CD14-positive monocyte (primary cell): Measurements from ENCODE around the gene FGB. TPM values are rescaled to one million over a fixed set of nuclear protein-coding genes. Genes with fewer than 3 reads are reported as not detected.

ENCODE experiments used
- DNase-seq, 3 donors: peaks; one replicate each; pipeline ENCODE4 v3.0.0-alpha.2; 2011 to 2022
- H2AFZ ChIP-seq: 2 replicates; pipeline ENCODE4 v1.6.0; 2012; ENCODE audit warnings: mild to moderate bottlenecking, low read depth, low read length, inconsistent platforms; ENCODE audit not compliant: insufficient read depth, poor library complexity, severe bottlenecking
- H3K27ac ChIP-seq, 2 donors: 1 replicate in 1 of 2; 2 replicates in 1 of 2; pipeline ENCODE4 v1.5.1; 2012 to 2013; ENCODE audit warnings: low read length in 2 of 2, control low read depth in 1 of 2, inconsistent platforms in 1 of 2, low read depth in 1 of 2, mild to moderate bottlenecking in 1 of 2
- H3K27me3 ChIP-seq, 2 donors: one replicate each; pipeline versions ENCODE4 v1.6.0 to v1.6.1; 2011 to 2013; ENCODE audit warnings: low read length in 2 of 2; ENCODE audit not compliant: control insufficient read depth in 2 of 2, insufficient read depth in 2 of 2
- H3K36me3 ChIP-seq, 2 donors: replicated peaks in 1 of 2; 1 replicate in 1 of 2; 2 replicates in 1 of 2; pipeline versions ENCODE4 v1.5.1 to v1.6.1; 2012 to 2013; ENCODE audit warnings: low read length in 2 of 2, control low read depth in 1 of 2, inconsistent platforms in 1 of 2, mild to moderate bottlenecking in 1 of 2; ENCODE audit not compliant: insufficient read depth in 2 of 2, control insufficient read depth in 1 of 2
- H3K4me1 ChIP-seq, 2 donors: 1 replicate in 1 of 2; 2 replicates in 1 of 2; pipeline versions ENCODE4 v1.5.1 to v1.6.1; 2012 to 2013; ENCODE audit warnings: low read length in 2 of 2, control low read depth in 1 of 2, inconsistent platforms in 1 of 2, mild to moderate bottlenecking in 1 of 2, moderate library complexity in 1 of 2; ENCODE audit not compliant: insufficient read depth in 2 of 2, control insufficient read depth in 1 of 2
- H3K4me2 ChIP-seq: replicated peaks from 2 replicates; pipeline ENCODE3; 2012; ENCODE audit warnings: low read length, moderate library complexity, mild to moderate bottlenecking; ENCODE audit not compliant: poor library complexity, severe bottlenecking; ENCODE audit errors: extremely low read depth
- H3K4me3 ChIP-seq, 3 experiments: fragments of 200-600 bp in 1 of 3; sonication (generic) in 1 of 3; replicated peaks in 1 of 3; 1 replicate in 2 of 3; 2 replicates in 1 of 3; pipeline ENCODE4 v1.5.1; 2011 to 2013; ENCODE audit warnings: low read length in 3 of 3, mild to moderate bottlenecking in 3 of 3, control low read depth in 2 of 3, low read depth in 2 of 3, inconsistent platforms in 1 of 3, moderate library complexity in 1 of 3
- H3K79me2 ChIP-seq: 2 replicates; pipeline ENCODE4 v1.6.0; 2012; ENCODE audit warnings: mild to moderate bottlenecking, control low read depth, inconsistent platforms, low read length, moderate library complexity; ENCODE audit not compliant: insufficient read depth
- H3K9ac ChIP-seq: 2 replicates; pipeline ENCODE4 v1.6.0; 2017; ENCODE audit warnings: low read length, mild to moderate bottlenecking; ENCODE audit not compliant: insufficient read depth, poor library complexity, severe bottlenecking
- H3K9me3 ChIP-seq, 2 donors: replicated peaks in 1 of 2; 1 replicate in 1 of 2; 2 replicates in 1 of 2; pipeline versions ENCODE4 v1.5.1 to v1.6.1; 2012 to 2013; ENCODE audit warnings: low read length in 2 of 2, control low read depth in 1 of 2; ENCODE audit not compliant: control insufficient read depth in 1 of 2, insufficient read depth in 1 of 2
- H4K20me1 ChIP-seq: 2 replicates; pipeline ENCODE4 v1.6.0; 2012; ENCODE audit warnings: mild to moderate bottlenecking, low read length, control low read depth, moderate library complexity; ENCODE audit not compliant: insufficient read depth
- H3K27ac Mint-ChIP-seq, 7 donors: one replicate each; pipeline ENCODE4 v1.8.0; 2020; ENCODE audit warnings: mild to moderate bottlenecking in 7 of 7, mixed read lengths in 7 of 7, moderate library complexity in 6 of 7, inconsistent platforms in 2 of 7
- H3K27me3 Mint-ChIP-seq, 3 donors: one replicate each; pipeline ENCODE4 v1.8.0; 2021 to 2022; ENCODE audit warnings: low read depth in 3 of 3, mild to moderate bottlenecking in 3 of 3, mixed read lengths in 3 of 3, moderate library complexity in 3 of 3, inconsistent platforms in 1 of 3
- H3K36me3 Mint-ChIP-seq, 2 donors: one replicate each; pipeline ENCODE4 v1.8.0; 2020; ENCODE audit warnings: mixed read lengths in 2 of 2, inconsistent platforms in 1 of 2, mild to moderate bottlenecking in 1 of 2
- H3K4me1 Mint-ChIP-seq: one replicate; pipeline ENCODE4 v1.8.0; 2020; ENCODE audit warnings: mild to moderate bottlenecking, mixed read lengths
- H3K4me3 Mint-ChIP-seq, 2 donors: one replicate each; pipeline ENCODE4 v1.8.0; 2020; ENCODE audit warnings: mild to moderate bottlenecking in 2 of 2, mixed read lengths in 2 of 2, moderate library complexity in 1 of 2
- H3K9me3 Mint-ChIP-seq, 7 donors: one replicate each; pipeline ENCODE4 v1.8.0; 2020 to 2022; ENCODE audit warnings: mixed read lengths in 7 of 7, mild to moderate bottlenecking in 6 of 7, moderate library complexity in 6 of 7, inconsistent platforms in 2 of 7
- WGBS: methylation state at CpG from one replicate; pipeline ENCODE4 v1.1.5; 2013; ENCODE audit warnings: missing lambda C conversion rate; ENCODE audit not compliant: insufficient coverage; 5-methylcytosine and 5-hydroxymethylcytosine counted together
- intact Hi-C, 2 donors: fragments of 100-400 bp; cut with micrococcal nuclease; formaldehyde crosslinking; loops; one replicate each; pipeline versions ENCODE4 v1.15.0 to v1.15.1; 2023
- polyA plus RNA-seq, 3 donors: library from polyadenylated mRNA; depleted of rRNA in 1 of 3; unstranded in 2 of 3; stranded (reverse) in 1 of 3; fragments of 300-500 nt in 2 of 3; fragments of >200 nt in 1 of 3; fragmentation: Illumina TruSeq in 2 of 3; gene quantifications; 1 replicate in 2 of 3; 2 replicates in 1 of 3; pipeline ENCODE4 v1.2.3, GENCODE V29; 2012 to 2021
- TF ChIP-seq, protein P1 (sequence below): fragments of 200-600 bp; IDR thresholded peaks from one replicate; pipeline ENCODE4 v1.8.0; 2022; ENCODE audit warnings: antibody characterized with exemption, mild to moderate bottlenecking

FGB gene
- polyA plus RNA-seq, 3 donors, result not detected

DNA sequence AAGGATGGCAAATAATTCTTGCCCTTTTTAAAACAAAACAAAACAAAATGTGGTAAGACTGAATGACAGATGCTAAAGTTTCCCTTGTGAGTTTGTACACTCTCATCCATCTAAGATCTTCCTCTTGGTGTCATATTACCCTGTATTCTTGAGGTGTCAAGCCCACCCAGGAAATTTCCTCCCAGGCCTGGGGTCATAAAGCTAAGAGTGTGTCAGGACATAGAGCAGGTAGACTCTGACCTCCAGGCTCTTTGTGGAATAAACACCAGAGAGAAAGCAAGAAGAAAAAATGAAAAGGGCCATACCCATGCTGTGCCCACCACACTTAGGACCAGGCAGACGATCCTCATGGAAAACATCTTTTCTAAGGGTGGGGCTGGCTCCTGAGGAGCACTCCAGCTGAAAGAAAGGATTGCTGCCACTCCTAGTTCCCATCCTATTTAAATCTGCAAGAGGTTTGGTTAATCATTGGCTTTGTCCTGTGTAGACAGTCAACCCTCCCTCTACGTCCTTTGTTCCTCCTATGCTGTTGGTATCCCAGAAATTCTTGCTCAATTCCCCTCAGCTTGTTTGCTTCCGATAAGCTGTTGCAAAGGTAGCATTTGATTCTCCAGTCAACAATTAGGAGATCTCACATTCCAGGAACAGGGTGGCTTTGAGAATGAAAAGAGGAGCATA, 27.7 kb downstream of the FGB start, which contains the start of gene FGA:
FGA (minus strand) TSS at position 414 of the 678 bp plus-strand sequence; CDS start at position 359, 55 bp downstream.
- no peak within 1 kb of the TSS for H3K27ac ChIP-seq
- WGBS, result no CpG with 5 or more reads among the region's 3 CpGs
- peaks cover 0 to 2% of the 10 kb centered on the region in 2 donors for H3K27me3 ChIP-seq
- Mint-ChIP-seq H3K4me1 (no peaks in the 10 kb centered on the region), H3K4me3 (no peak within 1 kb of the TSS), H3K36me3 (no peaks in the 10 kb centered on the region), H3K27me3 (peaks cover 6 to 10% (median 8%) of the 10 kb centered on the region in 3 donors), H3K9me3 (peaks cover 0 to 1% (median 0%) of the 10 kb centered on the region in 7 donors), H3K27ac (no peak within 1 kb of the TSS)
- H3K4me3 ChIP-seq, result no peak within 1 kb of the TSS
- intact Hi-C loops, result no loop called here
- no peaks in the 10 kb centered on the region for H3K79me2 ChIP-seq
- H2AFZ ChIP-seq, result no peak within 1 kb of the TSS
- H4K20me1 ChIP-seq, result no peaks in the 10 kb centered on the region
- no peak within 1 kb of the TSS for H3K9ac ChIP-seq
- TF ChIP-seq, protein P1, sequence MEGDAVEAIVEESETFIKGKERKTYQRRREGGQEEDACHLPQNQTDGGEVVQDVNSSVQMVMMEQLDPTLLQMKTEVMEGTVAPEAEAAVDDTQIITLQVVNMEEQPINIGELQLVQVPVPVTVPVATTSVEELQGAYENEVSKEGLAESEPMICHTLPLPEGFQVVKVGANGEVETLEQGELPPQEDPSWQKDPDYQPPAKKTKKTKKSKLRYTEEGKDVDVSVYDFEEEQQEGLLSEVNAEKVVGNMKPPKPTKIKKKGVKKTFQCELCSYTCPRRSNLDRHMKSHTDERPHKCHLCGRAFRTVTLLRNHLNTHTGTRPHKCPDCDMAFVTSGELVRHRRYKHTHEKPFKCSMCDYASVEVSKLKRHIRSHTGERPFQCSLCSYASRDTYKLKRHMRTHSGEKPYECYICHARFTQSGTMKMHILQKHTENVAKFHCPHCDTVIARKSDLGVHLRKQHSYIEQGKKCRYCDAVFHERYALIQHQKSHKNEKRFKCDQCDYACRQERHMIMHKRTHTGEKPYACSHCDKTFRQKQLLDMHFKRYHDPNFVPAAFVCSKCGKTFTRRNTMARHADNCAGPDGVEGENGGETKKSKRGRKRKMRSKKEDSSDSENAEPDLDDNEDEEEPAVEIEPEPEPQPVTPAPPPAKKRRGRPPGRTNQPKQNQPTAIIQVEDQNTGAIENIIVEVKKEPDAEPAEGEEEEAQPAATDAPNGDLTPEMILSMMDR, result no peak
- no peak for DNase-seq
- H3K9me3 ChIP-seq, result no peaks in the 10 kb centered on the region
- no peak within 1 kb of the TSS for H3K4me2 ChIP-seq
- H3K4me1 ChIP-seq, result no peaks in the 10 kb centered on the region
- H3K36me3 ChIP-seq, result no peaks in the 10 kb centered on the region

DNA sequence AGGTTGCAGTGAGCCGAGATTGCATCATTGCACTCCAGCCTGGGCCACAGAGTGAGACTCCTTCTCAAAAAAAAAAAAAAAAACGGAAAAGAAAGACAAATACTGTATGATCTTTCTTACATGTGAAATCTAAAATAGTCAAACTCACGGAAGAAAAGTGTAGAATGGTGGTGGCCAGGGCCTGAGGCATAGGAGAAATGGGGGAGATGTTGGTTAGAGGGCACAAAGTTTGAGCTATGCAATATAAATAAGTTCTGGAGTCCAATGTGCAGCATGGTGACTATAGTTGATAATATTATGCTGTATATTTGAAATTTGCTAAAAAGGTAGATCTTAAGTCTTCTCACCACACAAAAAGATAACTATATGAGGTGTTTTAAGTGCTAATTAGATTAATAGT, 29.1 kb downstream of the FGB start:
- Histone ChIP-seq H3K9ac (no peak overlapping the region), H3K9me3 (no peaks in the 10 kb centered on the region), H3K36me3 (no peaks in the 10 kb centered on the region), H3K27ac (no peak overlapping the region), H4K20me1 (no peaks in the 10 kb centered on the region), H3K27me3 (peaks cover 0 to 2% of the 10 kb centered on the region in 2 donors), H3K4me2 (no peak overlapping the region), H3K79me2 (no peaks in the 10 kb centered on the region), H3K4me3 (no peak overlapping the region), H2AFZ (no peak overlapping the region), H3K4me1 (no peaks in the 10 kb centered on the region)
- peaks cover 0 to 1% (median 0%) of the 10 kb centered on the region in 7 donors for H3K9me3 Mint-ChIP-seq
- DNase-seq, result no peak
- H3K27ac Mint-ChIP-seq, result no peak overlapping the region
- 100% methylated on average over 1 of the region's 3 CpGs for WGBS
- no peak overlapping the region for H3K4me3 Mint-ChIP-seq
- TF ChIP-seq, protein P1, result no peak
- peaks cover 3% of the 10 kb centered on the region for H3K4me1 Mint-ChIP-seq
- no peaks in the 10 kb centered on the region for H3K36me3 Mint-ChIP-seq
- peaks cover 6 to 9% (median 8%) of the 10 kb centered on the region in 3 donors for H3K27me3 Mint-ChIP-seq
- intact Hi-C loops, result no loop called here
